GM12891 (cell line): ENCODE results near the gene KLLN.
"Not testable (repeated sequence)": the region's sequence is repeated elsewhere in the genome, so short reads cannot be mapped to it uniquely, and the experiment has no call there.

Experiments
- DNase-seq: peaks from one replicate; pipeline ENCODE4 v3.0.0; 2011; ENCODE audit warnings: low spot score; ENCODE audit not compliant: insufficient read length
- FAIRE-seq: peaks from 2 replicates; lab custom pipeline; 2011; peaks lifted over from hg19 to GRCh38; lab: Jason Lieb, UNC
- PAX5 ChIP-seq: IDR thresholded peaks from 2 replicates; pipeline ENCODE4 v1.6.1; 2011; ENCODE audit warnings: low read length, moderate library complexity, mild to moderate bottlenecking; ENCODE audit not compliant: insufficient read depth, severe bottlenecking
- POLR2A ChIP-seq: IDR thresholded peaks from 2 replicates; pipeline ENCODE4 v1.6.1; 2011; ENCODE audit warnings: low read depth, low read length, control low read depth
- POLR2AphosphoS5 ChIP-seq: IDR thresholded peaks from 2 replicates; pipeline ENCODE4 v1.6.1; 2011; ENCODE audit warnings: low read depth, low read length, control low read depth
- POU2F2 ChIP-seq: IDR thresholded peaks from 2 replicates; pipeline ENCODE4 v1.6.1; 2011; ENCODE audit warnings: low read depth, mild to moderate bottlenecking, control low read depth, low read length, moderate library complexity
- SPI1 ChIP-seq: IDR thresholded peaks from 2 replicates; pipeline ENCODE4 v1.6.1; 2011; ENCODE audit warnings: low read depth, low read length, control low read depth
- TAF1 ChIP-seq: IDR thresholded peaks from 2 replicates; pipeline ENCODE4 v1.6.1; 2011; ENCODE audit warnings: low read depth, low read length, control low read depth

The KLLN gene

DNA sequence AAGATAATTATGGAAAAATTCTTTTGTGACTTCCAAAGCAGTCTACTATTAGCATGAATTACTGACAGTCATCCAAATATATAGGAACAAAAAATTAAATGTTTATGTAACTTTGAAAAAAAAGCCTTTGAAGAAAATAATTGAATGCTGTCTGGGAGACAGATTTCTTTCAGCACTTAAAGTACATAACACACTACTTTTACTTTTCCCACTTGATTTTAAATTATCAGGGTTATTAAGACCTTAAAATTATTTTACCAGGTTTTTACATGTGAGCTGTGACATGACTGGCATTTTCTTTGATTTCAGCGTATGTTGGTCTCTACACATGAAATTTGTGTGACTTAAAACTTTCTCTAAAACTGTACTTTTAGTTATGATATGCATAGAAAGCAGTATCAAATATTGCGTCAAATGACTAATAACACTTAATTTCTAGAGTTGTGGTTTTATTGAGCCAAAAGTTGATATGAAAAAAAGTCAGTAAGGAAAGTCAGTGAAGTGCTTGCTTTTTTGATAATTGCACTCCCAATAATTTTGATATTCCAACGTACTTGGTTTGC, 3.2 kb upstream of the KLLN start:
- FAIRE-seq: no peak
- DNase-seq: no peak
- TF ChIP-seq SPI1 (no peak), TAF1 (no peak), PAX5 (no peak), POLR2AphosphoS5 (no peak), POLR2A (no peak), POU2F2 (no peak)

DNA sequence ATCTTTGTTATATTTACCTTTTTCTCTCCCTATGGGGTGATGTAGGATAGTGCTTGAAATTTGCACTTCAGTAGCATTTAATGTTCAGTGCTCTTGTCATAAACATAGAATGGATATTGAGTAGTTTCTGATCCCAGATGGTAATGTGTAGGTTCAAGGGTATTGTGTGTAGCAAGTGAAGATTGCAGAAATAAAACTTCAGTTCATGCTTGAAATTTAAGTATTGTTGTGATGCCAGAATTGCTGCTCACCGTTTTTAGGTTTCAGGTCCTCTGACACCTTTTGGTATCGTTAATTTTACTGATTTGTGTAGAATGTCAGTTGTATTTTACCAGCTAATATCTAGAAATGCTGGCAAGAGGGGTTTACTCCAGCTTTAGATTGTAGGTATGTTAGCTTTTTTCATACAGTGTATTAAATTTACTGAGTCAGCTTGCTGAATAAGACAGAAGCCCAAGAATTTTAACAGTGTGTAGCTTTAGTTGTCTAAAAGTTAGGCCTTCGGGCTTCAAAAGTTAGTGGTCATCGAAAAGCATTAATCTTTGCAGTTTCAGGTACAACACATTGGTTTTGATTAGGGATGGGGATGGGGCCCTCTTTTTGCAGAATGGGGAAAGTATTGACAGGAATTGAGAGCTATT, 2.0 kb upstream of the KLLN start:
- TF ChIP-seq TAF1 (no peak), PAX5 (no peak), SPI1 (no peak), POLR2A (no peak), POU2F2 (no peak), POLR2AphosphoS5 (no peak)
- DNase-seq (no peak), FAIRE-seq (peak; percentile 40)

DNA sequence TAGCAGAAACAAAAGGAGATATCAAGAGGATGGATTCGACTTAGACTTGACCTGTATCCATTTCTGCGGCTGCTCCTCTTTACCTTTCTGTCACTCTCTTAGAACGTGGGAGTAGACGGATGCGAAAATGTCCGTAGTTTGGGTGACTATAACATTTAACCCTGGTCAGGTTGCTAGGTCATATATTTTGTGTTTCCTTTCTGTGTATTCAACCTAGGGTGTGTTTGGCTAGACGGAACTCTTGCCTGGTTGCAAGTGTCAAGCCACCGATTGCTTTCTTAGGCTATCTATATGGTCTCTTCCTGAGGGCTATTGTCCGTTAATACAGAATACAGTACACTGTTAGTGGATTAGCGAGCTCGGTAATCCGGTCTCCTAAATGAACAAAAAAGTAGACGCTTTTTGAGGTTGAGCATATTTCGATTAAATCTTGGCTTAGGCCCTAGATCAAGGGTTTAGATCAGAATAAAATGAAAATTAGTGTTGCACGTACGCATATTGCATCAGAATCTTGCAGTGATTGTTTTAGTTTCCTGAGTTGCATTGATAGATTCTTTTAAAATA, 1.2 kb upstream of the KLLN start:
- DNase-seq (no peak), FAIRE-seq (peak; percentile 23)
- TF ChIP-seq SPI1 (no peak), TAF1 (peak; percentile 32; the same call in 1 of the 2 replicates), POU2F2 (no peak), PAX5 (no peak), POLR2AphosphoS5 (peak; percentile 34; the same call in 1 of the 2 replicates), POLR2A (peak; percentile 47; the same call in 1 of the 2 replicates)

DNA sequence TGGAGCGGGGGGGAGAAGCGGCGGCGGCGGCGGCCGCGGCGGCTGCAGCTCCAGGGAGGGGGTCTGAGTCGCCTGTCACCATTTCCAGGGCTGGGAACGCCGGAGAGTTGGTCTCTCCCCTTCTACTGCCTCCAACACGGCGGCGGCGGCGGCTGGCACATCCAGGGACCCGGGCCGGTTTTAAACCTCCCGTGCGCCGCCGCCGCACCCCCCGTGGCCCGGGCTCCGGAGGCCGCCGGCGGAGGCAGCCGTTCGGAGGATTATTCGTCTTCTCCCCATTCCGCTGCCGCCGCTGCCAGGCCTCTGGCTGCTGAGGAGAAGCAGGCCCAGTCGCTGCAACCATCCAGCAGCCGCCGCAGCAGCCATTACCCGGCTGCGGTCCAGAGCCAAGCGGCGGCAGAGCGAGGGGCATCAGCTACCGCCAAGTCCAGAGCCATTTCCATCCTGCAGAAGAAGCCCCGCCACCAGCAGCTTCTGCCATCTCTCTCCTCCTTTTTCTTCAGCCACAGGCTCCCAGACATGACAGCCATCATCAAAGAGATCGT, 690 bp upstream of the KLLN start:
- DNase-seq, FAIRE-seq: not testable (repeated sequence)

DNA sequence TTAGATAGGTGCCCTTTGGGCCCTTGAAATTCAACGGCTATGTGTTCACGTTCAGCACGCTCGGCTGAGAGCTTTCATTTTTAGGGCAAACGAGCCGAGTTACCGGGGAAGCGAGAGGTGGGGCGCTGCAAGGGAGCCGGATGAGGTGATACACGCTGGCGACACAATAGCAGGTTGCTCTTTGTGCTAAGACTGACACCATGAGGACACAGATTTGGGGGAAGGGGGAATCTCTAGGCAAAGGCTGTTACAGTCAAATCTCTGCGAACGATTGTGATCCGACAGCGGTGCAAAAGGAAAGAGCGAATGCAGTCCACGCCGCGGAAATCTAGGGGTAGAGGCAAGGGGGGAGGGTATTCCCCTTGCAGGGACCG, 667 bp downstream of the KLLN start:
- peak; percentile 28 for DNase-seq
- no peak for FAIRE-seq
- TF ChIP-seq SPI1 (no peak), TAF1 (no peak), POLR2A (peak; percentile 39), POLR2AphosphoS5 (peak; percentile 77), POU2F2 (no peak), PAX5 (no peak)

DNA sequence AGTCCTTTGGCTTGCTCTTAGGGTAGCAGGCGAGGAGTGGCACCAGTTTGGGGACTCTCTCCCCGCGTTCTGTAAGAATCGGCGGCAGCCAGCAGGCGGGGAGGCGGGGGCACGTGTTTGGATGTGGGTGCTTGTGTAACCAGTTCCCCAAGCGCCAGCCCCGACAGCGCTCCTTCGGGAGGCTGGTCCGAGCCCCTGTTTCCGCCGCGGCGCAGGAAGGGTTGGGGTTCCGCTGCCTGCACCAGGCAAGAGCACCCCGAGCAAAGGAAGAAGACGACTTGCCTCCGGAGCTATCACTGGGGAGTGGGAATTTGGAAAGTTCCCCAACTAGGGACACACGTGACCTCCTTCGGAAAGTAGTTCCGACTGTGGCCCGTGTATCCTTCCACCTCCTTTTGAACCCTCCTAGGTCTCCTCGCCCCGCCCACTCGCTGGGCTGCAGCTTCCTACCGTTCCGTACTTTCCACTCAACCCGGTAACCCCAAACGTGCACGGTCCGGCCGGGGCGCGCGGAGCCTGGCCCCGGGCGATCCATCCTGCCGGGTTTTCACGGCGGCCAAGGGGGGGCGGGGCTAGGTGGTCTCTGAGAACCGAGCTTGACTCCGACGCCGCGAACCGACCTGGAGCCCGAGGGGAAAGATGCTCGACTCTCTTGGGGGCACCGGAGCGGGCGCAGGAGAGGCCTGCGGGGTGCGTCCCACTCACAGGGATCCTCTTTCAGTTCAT, 1.2 kb downstream of the KLLN start:
- TF ChIP-seq TAF1: peak; percentile 86
- peak; percentile 76 for TF ChIP-seq POLR2A
- TF ChIP-seq POLR2AphosphoS5: peak; percentile 91
- peak; percentile 34; the same call in 1 of the 2 replicates for TF ChIP-seq SPI1
- peak; percentile 69 for TF ChIP-seq POU2F2
- peak; percentile 65 for TF ChIP-seq PAX5
- peak; percentile 92 for FAIRE-seq
- peak; percentile 57 for DNase-seq

DNA sequence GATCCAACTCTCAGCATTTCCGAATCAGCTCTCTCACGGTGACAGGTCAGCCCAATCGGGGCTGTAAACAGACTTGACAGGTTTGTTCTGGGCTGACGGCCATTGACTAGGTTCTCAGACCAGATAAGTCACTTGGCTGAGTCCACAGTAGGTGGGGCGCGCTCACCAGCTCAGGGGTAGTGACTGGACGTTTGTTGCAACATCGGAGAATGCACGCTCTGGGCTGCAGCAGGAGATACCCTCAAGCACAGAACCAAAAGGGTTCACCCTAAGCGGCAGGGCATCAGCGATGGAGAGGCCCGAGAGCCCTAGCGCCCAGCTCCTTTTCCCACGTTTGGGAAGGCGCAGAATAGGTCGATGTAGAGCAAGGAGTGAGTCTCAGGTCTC, 1.8 kb downstream of the KLLN start:
- FAIRE-seq (peak; percentile 67), DNase-seq (peak; percentile 18)
- no peak for TF ChIP-seq SPI1
- no peak for TF ChIP-seq PAX5
- TF ChIP-seq TAF1: no peak
- no peak for TF ChIP-seq POLR2AphosphoS5
- no peak for TF ChIP-seq POLR2A
- no peak for TF ChIP-seq POU2F2

DNA sequence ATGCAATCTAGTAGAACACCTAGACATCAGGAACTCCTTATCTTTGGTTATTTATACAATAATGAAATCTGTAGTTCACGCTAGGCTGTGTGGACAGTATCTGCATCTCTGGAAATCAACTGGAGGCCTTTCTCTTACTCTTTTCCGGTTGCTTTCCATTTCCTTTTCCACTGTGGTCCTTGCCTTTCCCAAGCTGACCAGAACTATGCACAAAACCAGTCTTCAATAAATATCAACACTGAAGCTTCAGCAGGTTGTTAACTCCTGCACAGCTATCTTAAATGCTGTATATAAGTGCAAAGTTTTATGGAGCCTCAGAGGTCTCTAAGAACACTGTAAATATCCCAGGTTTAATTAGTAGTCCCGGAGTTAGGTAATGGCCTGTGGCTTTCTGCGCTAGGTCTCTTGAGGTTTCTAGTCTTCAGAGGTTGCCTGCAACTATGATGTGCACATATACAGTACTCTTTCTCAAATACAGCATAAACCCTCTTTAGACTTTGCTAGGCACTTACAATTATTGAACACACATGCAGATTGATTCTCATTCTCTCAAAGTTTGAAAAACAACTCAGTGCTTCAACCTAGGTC, 2.4 kb downstream of the KLLN start:
- no peak for TF ChIP-seq TAF1
- no peak for TF ChIP-seq PAX5
- no peak for TF ChIP-seq POLR2AphosphoS5
- TF ChIP-seq POLR2A: no peak
- no peak for TF ChIP-seq SPI1
- no peak for TF ChIP-seq POU2F2
- no peak for FAIRE-seq
- DNase-seq: no peak
